NCI-H1105 treated with DMSO at 0.1 percent for 48 hours (cell line): ENCODE data around the gene KDM8.

ENCODE experiments used
- DNase-seq: peaks from one replicate; lab custom pipeline; 2025; lab: John Stamatoyannopoulos, UW

Gene KDM8

GRCh38 chr16:27216297-27216885 lies 13.1 kb downstream of the KDM8 start:
- DNase-seq, result no peak

- DNase-seq, result no peak
Observed at GRCh38 chr16:27217256-27217655, 13.9 kb downstream of the KDM8 start.

GRCh38 chr16:27218756-27219155 lies 15.4 kb downstream of the KDM8 start:
- DNase-seq, result no peak

- DNase-seq, result no peak
Observed at GRCh38 chr16:27219161-27219560, 15.8 kb downstream of the KDM8 start.

- DNase-seq, result no peak
Observed at GRCh38 chr16:27220120-27220519, 16.8 kb downstream of the KDM8 start.

- DNase-seq, result no peak
Observed at GRCh38 chr16:27220527-27220926, 17.2 kb downstream of the KDM8 start.

- no peak for DNase-seq
Observed at GRCh38 chr16:27220991-27221390, 17.7 kb downstream of the KDM8 start.

- no peak for DNase-seq
Observed at GRCh38 chr16:27221576-27222248, 18.4 kb downstream of the KDM8 start.

- no peak for DNase-seq
Observed at GRCh38 chr16:27222249-27223225, 19.2 kb downstream of the KDM8 start.

GRCh38 chr16:27223226-27223610 lies 19.9 kb downstream of the KDM8 start:
- no peak for DNase-seq

GRCh38 chr16:27223701-27224100 lies 20.4 kb downstream of the KDM8 start:
- DNase-seq, result no peak

GRCh38 chr16:27224271-27224737 lies 21.0 kb downstream of the KDM8 start:
- DNase-seq, result no peak

- DNase-seq, result no peak
Observed at GRCh38 chr16:27224741-27225300, 21.5 kb downstream of the KDM8 start.

GRCh38 chr16:27225536-27226360 lies 22.4 kb downstream of the KDM8 start:
- DNase-seq, result peak; percentile 79

- peak; percentile 82 for DNase-seq
Observed at GRCh38 chr16:27226476-27226875, 23.1 kb downstream of the KDM8 start.

- DNase-seq, result no peak
Observed at GRCh38 chr16:27226976-27227705, 23.8 kb downstream of the KDM8 start.

GRCh38 chr16:27228045-27228444 lies 24.7 kb downstream of the KDM8 start:
- no peak for DNase-seq

GRCh38 chr16:27228621-27229501 lies 25.5 kb downstream of the KDM8 start:
- no peak for DNase-seq

- DNase-seq, result no peak
Observed at GRCh38 chr16:27229891-27230470, 26.7 kb downstream of the KDM8 start.
